HepG2 (cell line): ENCODE results near the gene FAM228A. TPM values are rescaled to one million over a fixed set of nuclear protein-coding genes. Genes with fewer than 3 reads are reported as not detected.
A peak's percentile ranks its signal among the peaks of the same experiment; 100 is the strongest.

Experiments
- ATAC-seq: fragments of 200-7000 bp; cut with Tn5 transposase; 3 replicates; pipeline ENCODE4 v1.9.1; 2020; ENCODE audit warnings: mild to moderate bottlenecking, moderate library complexity
- BruUV-seq: library from RNA; stranded (reverse); fragments of 400-500 nt; replicated peaks from 2 replicates; lab custom pipeline; 2021; lab: Mats Ljungman, UMichigan
- CTCF ChIA-PET: fragments of 300-600 bp; formaldehyde crosslinking; extraction: SDS; loops from one replicate; lab custom pipeline; 2021; ENCODE audit warnings: low total read pairs, inconsistent platforms, low intra/inter-chr PET ratio; lab: Yijun Ruan, JAX
- POLR2A ChIA-PET: fragments of 350-600 bp; sonication (Branson Sonifier 250); formaldehyde crosslinking; loops from one replicate; lab custom pipeline; 2020; ENCODE audit warnings: antibody characterized with exemption, inconsistent platforms; lab: Yijun Ruan, JAX
- DNase-seq: peaks from one replicate; pipeline ENCODE4 v3.0.0-alpha.2; 2015; ENCODE audit warnings: low spot score
- FAIRE-seq: peaks from 3 replicates; lab custom pipeline; 2011; peaks lifted over from hg19 to GRCh38; lab: Jason Lieb, UNC
- H2AFZ ChIP-seq: one replicate; pipeline ENCODE4 v1.6.1; 2011; ENCODE audit warnings: low read length, inconsistent platforms
- H3K27ac ChIP-seq: fragments of 300-600 bp; 3 replicates; pipeline ENCODE4 v1.8.0; 2011; ENCODE audit warnings: mixed run types, mild to moderate bottlenecking, mixed read lengths, low read length, inconsistent platforms; ENCODE audit not compliant: insufficient read depth; ENCODE audit errors: extremely low read length
- H3K27me3 ChIP-seq, 2 experiments: fragments of 200-600 bp in 1 of 2; 2 replicates in 1 of 2; 3 replicates in 1 of 2; pipeline versions ENCODE4 v1.6.0 to v1.8.0; 2011; ENCODE audit warnings: low read length in 2 of 2, mild to moderate bottlenecking in 2 of 2, moderate library complexity in 2 of 2, inconsistent platforms in 1 of 2; ENCODE audit not compliant: insufficient read depth in 2 of 2, control insufficient read depth in 1 of 2
- H3K36me3 ChIP-seq, 2 experiments: fragments of 200-600 bp in 1 of 2; replicated peaks in 1 of 2; 2 replicates in 1 of 2; 3 replicates in 1 of 2; pipeline versions ENCODE4 v1.5.1 to v1.8.0; 2011; ENCODE audit warnings: low read length in 2 of 2, inconsistent platforms in 1 of 2; ENCODE audit not compliant: insufficient read depth in 2 of 2, control insufficient read depth in 1 of 2
- H3K4me1 ChIP-seq: 2 replicates; pipeline ENCODE4 v1.5.1; 2012; ENCODE audit warnings: low read length, inconsistent platforms; ENCODE audit not compliant: insufficient read depth
- H3K4me2 ChIP-seq: 2 replicates; pipeline ENCODE4 v1.6.0; 2011; ENCODE audit warnings: low read depth, low read length, inconsistent platforms
- H3K4me3 ChIP-seq, 3 experiments: fragments of 200-600 bp in 1 of 3; sonication (generic), shearing (Covaris generic) in 1 of 3; replicated peaks in 1 of 3; 2 replicates each; pipeline ENCODE4 v1.5.1; 2011 to 2016; ENCODE audit warnings: low read length in 3 of 3, inconsistent platforms in 2 of 3, low read depth in 2 of 3, mild to moderate bottlenecking in 2 of 3, control low read depth in 1 of 3, mixed read lengths in 1 of 3; ENCODE audit not compliant: insufficient read depth in 1 of 3
- H3K79me2 ChIP-seq: one replicate; pipeline ENCODE4 v1.6.1; 2011; ENCODE audit warnings: low read length, inconsistent platforms; ENCODE audit not compliant: insufficient read depth
- H3K9ac ChIP-seq: 2 replicates; pipeline ENCODE4 v1.6.0; 2011; ENCODE audit warnings: mild to moderate bottlenecking, low read depth, low read length, inconsistent platforms; ENCODE audit not compliant: insufficient read depth
- H3K9me3 ChIP-seq: 2 replicates; pipeline ENCODE4 v1.5.1; 2012; ENCODE audit warnings: mild to moderate bottlenecking, low read length
- H4K20me1 ChIP-seq: 2 replicates; pipeline ENCODE4 v1.6.0; 2011; ENCODE audit warnings: inconsistent platforms, mild to moderate bottlenecking, low read length, moderate library complexity; ENCODE audit not compliant: insufficient read depth
- THRA ChIP-seq: sonication (generic); formaldehyde crosslinking; IDR thresholded peaks from 2 replicates; pipeline ENCODE4 v1.4.0; 2020; ENCODE audit warnings: missing genetic modification reagents, borderline replicate concordance
- ZKSCAN1 ChIP-seq: fragments of 150-350 bp; IDR thresholded peaks from 2 replicates; pipeline ENCODE4 v1.6.1; 2014; ENCODE audit warnings: low read length
- ZMAT3 ChIP-seq: sonication (generic); formaldehyde crosslinking; conservative IDR thresholded peaks from 2 replicates; pipeline ENCODE4 v1.7.0; 2021; ENCODE audit warnings: missing genetic modification reagents
- WGBS: methylation state at CpG from one replicate; pipeline ENCODE4 v1.1.6; 2017; ENCODE audit warnings: low lambda C conversion rate; 5-methylcytosine and 5-hydroxymethylcytosine counted together
- in situ Hi-C: cut with HindIII; loops from 2 replicates; pipeline ENCODE4 v1.10.0; 2017; ENCODE audit warnings: low pct_unique_long_range_greater_than_20kb; ENCODE audit not compliant: extremely low pct_ligation_motif_present
- intact Hi-C: fragments of 100-400 bp; cut with micrococcal nuclease; formaldehyde crosslinking; loops from one replicate; pipeline ENCODE4 v1.10.0; 2022; ENCODE audit not compliant: unreplicated experiment
- polyA plus RNA-seq, 8 experiments: library from polyadenylated mRNA; depleted of rRNA in 3 of 8; stranded (reverse) in 7 of 8; unstranded in 1 of 8; fragments of >200 nt; fragmentation: Illumina TruSeq in 4 of 8; extraction: Trizol in 4 of 8; gene quantifications; 2 replicates each; pipeline versions ENCODE4 v1.2.1 to v1.2.3, GENCODE V29; 2011 to 2016; ENCODE audit warnings: low read depth in 4 of 8, missing spikeins in 1 of 8, mixed read lengths in 1 of 8; ENCODE audit not compliant: insufficient read depth in 1 of 8
- total RNA-seq, 5 experiments: library from RNA; depleted of rRNA; stranded (reverse); fragments of >200 nt; fragmentation: Illumina TruSeq; extraction: Trizol; gene quantifications; 2 replicates each; pipeline ENCODE4 v1.2.3, GENCODE V29; 2016; ENCODE audit warnings: low read depth in 1 of 5

The FAM228A gene
- total and polyA plus RNA-seq, 2 of the 13 experiments (the other 11 are each of a cell fraction or from before 2014, with no cell fraction given), result not detected

GRCh38 chr2:24200799-24201198 lies 25.9 kb downstream of the FAM228A start:
- H3K27ac ChIP-seq, result no peak overlapping the region
- WGBS, result 94% methylated on average over 3 of the region's 3 CpGs
- H3K4me1 ChIP-seq, result no peaks in the 10 kb centered on the region
- in situ Hi-C loops (no loop called here), intact Hi-C loops (no loop called here)
- ChIA-PET POLR2A (no interaction called here), CTCF (no interaction called here)
- no peak overlapping the region for H2AFZ ChIP-seq
- TF ChIP-seq THRA (CRISPR knock-in tag), result no peak
- no peak for TF ChIP-seq ZMAT3 (CRISPR knock-in tag)
- no peak overlapping the region for H3K9ac ChIP-seq
- no peaks in the 10 kb centered on the region; a peak in 2 of 5 replicates for H3K36me3 ChIP-seq
- H4K20me1 ChIP-seq, result no peaks in the 10 kb centered on the region
- no peak overlapping the region for H3K4me3 ChIP-seq
- no TSS peak for BruUV-seq
- FAIRE-seq (no peak), DNase-seq (no peak), ATAC-seq (peak; percentile 35; the same call in 1 of the 3 replicates)
- no peaks in the 10 kb centered on the region for H3K79me2 ChIP-seq
- H3K9me3 ChIP-seq, result no peaks in the 10 kb centered on the region
- H3K27me3 ChIP-seq, result no peaks in the 10 kb centered on the region
- H3K4me2 ChIP-seq, result no peak overlapping the region

- Histone ChIP-seq H3K4me3 (no peak overlapping the region), H2AFZ (no peak overlapping the region), H3K4me2 (no peak overlapping the region), H3K36me3 (no peaks in the 10 kb centered on the region; a peak in 2 of 5 replicates), H3K79me2 (no peaks in the 10 kb centered on the region)
- WGBS, result 92% methylated on average over 19 of the region's 19 CpGs
- FAIRE-seq (no peak), DNase-seq (no peak), ATAC-seq (no peak)
- no TSS peak for BruUV-seq
- CTCF ChIA-PET, result no interaction called here
- no peak for TF ChIP-seq ZKSCAN1
- TF ChIP-seq, all 625 proteins: peak for 0
- in situ Hi-C loops, result no loop called here
- H3K4me1 ChIP-seq, result no peaks in the 10 kb centered on the region
- H3K9me3 ChIP-seq, result no peaks in the 10 kb centered on the region
- intact Hi-C loops, result no loop called here
- H3K27ac ChIP-seq, result no peak overlapping the region
- no peaks in the 10 kb centered on the region for H4K20me1 ChIP-seq
- no peaks in the 10 kb centered on the region for H3K27me3 ChIP-seq
- H3K9ac ChIP-seq, result no peak overlapping the region
- POLR2A ChIA-PET, result no interaction called here
These were observed 28.4 kb downstream of the FAM228A start for GRCh38 chr2:24203029-24203786.
